Fibroblast of skin of right quadriceps (primary cell): ENCODE measurements around the gene B4GALNT3.

Experiments used
- DNase-seq: peaks from one replicate; pipeline ENCODE4 v3.0.0-alpha.2; 2013

The B4GALNT3 gene

GRCh38 chr12:510071-510825, 50.5 kb downstream of the B4GALNT3 start:
- DNase-seq: peak; percentile 5

DNA sequence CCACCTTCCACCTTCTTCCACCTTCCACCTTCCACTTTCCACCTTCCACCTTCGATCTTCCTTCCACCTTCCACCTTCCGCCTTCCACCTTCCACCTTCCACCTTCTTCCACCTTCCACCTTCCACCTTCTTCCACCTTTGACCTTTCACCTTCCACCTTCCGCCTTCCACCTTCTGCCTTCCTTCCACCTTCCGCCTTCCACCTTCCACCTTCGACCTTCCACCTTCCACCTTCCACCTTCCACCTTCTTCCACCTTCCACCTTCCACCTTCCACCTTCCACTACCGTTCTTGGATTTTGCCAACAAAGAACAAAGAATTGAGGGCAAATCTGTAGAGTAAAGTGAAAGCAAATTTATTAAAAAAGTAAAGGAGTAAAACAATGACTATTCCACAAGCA, 53.2 kb downstream of the B4GALNT3 start:
- DNase-seq: no peak

DNA sequence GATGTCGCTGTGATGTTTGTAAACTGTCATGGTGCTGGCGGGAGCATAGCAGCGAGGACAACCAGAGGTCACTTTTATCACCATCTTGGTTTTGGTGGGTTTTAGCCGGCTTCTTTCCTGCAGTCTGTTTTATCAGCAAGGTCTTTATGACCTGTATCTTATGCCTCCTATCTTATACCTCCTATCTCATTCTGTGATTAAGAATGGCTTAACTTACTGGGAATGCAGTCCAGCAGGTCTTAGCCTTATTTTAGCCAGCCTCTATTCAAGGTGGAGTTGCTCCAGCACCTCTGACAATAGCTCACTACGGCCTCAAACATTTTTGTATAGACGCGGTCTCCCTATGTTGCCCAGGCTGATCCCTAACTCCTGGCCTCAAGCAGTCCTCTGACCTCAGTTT, 53.7 kb downstream of the B4GALNT3 start:
- DNase-seq: no peak

DNA sequence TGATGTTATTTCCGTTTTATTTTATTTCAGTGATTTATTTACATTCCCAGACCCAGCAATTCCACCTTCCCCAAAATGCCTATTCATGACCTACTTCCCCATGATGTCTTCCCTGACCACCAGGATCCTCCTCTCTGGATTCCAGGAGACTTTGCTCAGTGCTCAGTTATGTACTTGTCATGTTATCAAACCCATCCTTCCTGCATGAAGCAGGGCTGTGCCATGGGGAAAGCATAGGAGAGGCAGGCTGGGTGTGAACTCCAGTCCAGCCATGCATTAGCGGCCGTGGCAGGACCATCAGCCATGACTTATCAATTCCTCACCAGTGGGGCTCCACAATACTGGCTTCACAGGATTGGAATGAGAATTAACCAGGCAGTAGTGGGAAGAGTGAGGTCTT, 57.8 kb downstream of the B4GALNT3 start:
- peak; percentile 34 for DNase-seq

DNA sequence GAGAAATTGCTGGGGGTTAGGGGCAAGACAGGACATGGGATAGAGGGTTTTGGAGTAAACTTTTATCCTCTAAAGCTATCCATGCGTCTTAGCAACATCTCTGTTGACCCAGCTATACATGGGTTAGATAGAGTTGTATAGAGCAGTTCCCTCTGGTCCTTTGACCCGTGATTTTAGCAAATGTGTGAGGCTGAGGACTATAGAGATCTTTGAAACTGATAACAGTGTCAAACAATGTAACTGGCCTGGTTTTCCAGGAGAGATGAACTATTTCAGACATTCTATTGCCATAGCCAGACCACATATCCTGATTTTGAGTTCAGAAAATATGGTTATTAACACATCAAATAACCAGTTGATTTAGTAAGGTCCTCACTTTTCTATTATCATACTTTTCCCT, 60.4 kb downstream of the B4GALNT3 start:
- no peak for DNase-seq

DNA sequence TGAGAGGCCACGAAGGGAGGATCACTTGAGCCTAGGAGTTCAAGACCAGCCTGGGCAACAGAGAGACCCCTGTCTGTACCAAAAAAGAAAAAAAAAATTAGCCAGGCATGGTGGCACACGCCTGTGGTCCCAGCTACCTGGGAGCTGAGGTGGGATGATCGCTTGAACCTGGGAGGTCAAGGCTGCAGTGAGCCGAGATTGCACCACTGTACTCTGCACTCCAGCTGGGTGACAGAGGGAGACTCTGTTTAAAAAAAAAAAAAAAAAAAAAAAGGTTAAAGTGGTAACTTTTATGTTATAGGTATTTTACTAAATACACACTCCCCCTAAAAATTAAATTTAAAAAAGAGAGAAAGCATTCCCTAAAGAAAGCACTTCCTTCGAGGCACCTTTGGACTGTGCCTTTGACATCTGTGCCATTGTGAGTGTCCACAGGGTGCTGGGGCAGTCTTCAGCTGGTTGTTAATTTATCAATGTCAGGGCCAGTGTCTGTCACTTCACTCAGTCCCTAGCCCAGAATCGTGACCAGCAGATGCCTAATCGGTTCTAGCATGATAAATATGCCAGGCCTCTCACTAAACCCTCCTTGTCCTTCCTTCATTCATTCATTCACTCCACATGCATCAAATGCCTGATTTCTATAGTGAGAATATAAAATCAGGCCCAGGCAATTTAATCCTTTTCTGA, 63.1 kb downstream of the B4GALNT3 start:
- DNase-seq: no peak

GRCh38 chr12:524167-524951, 64.6 kb downstream of the B4GALNT3 start:
- no peak for DNase-seq

- DNase-seq: no peak
These were observed 66.3 kb downstream of the B4GALNT3 start for GRCh38 chr12:526089-526488.

- DNase-seq: no peak
These were observed 67.5 kb downstream of the B4GALNT3 start for GRCh38 chr12:527241-527640.

DNA sequence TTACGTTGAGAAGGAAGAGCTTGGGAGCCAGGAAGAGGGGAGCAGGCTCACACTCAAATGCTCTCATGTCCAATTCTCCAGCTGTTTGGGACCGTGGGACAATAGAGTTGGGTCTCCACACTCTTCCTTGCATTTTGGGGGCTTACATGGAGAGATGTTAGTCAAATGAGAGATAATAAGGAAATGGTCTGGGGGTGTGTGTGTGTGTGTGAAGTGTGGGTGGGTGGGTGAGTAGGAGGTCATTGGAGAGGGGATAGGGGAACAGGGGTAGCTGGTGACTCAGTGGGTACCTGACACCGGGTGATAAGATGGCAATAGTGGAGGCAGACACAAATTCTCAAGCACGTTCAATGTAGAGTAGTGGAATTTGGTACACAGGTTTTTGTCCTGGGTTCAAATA, 68.0 kb downstream of the B4GALNT3 start:
- DNase-seq: no peak

GRCh38 chr12:530308-530707, 70.6 kb downstream of the B4GALNT3 start:
- peak; percentile 81 for DNase-seq

DNA sequence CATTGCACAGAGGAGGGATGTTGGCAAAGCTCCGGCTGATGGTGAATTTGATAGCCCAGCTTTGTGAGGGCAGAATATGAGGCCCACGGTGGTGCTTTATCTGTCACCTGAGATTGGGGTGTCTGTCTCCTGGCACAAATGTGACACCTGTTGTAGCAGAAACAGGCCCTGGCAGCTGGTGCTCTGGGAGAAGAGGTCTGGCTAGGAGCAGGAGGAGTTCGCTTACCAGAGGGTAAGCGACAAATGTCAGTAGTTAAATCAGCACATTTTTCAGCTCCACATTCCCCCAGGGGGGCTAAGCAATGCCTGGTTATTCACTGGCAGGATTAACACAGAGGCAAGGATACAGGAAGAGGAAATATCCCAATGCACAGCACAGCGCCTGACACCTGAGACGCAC, 71.1 kb downstream of the B4GALNT3 start:
- no peak for DNase-seq

DNA sequence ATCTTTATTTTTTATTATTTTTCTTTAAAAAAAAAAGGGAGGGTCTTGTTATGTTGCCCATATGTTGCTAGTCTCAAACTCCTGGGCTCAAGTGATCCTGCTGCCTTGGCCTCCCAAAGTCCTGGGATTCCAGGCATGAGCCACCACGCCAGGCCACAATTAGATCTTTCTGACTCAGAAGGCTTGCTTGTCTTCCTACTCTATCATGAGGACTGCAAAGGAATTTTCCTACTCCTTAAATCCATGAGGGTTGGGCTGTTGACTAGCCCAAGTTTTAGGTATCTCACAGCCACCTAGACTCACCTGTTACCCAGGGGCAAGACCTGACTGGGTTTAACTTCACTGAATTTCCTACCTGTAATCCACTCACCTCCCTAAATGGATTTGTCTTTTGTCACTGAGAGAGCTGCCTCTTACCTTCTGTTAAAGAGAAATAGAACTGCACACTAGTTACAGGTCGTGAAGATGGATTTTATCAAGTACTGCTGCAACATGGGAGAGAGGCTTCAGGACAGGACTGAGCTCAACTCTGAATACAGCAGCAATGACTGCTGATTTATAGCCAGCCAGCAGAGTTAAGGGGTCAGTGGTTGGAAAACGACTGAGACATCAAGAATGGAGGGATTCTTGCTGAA, 72.3 kb downstream of the B4GALNT3 start:
- peak; percentile 47 for DNase-seq

- peak; percentile 92 for DNase-seq
These were observed 73.3 kb downstream of the B4GALNT3 start for GRCh38 chr12:532908-533565.

GRCh38 chr12:533718-534117, 74.0 kb downstream of the B4GALNT3 start:
- no peak for DNase-seq

GRCh38 chr12:534216-534615, 74.5 kb downstream of the B4GALNT3 start:
- DNase-seq: no peak

- DNase-seq: no peak
These were observed 75.7 kb downstream of the B4GALNT3 start for GRCh38 chr12:535396-535795.

GRCh38 chr12:536751-537245, 77.1 kb downstream of the B4GALNT3 start:
- no peak for DNase-seq

DNA sequence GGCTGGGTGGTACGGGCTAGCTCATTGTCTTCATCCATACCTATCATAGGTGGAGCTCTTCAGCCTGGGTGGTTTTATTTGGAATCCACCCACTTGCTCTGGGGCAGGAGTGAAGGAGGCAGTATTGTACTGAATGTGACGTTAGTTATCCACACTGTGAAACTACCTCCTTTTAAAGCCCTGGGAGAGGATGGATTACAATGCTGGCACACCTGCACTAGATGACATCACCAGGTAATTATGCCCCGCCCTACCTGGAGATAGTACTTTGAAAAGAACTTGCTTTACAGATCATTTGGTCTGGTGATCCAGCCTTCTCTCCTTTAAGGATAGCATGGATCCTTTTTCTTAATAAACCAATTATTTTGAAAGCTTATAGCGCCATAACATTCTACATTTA, 78.0 kb downstream of the B4GALNT3 start:
- no peak for DNase-seq

DNA sequence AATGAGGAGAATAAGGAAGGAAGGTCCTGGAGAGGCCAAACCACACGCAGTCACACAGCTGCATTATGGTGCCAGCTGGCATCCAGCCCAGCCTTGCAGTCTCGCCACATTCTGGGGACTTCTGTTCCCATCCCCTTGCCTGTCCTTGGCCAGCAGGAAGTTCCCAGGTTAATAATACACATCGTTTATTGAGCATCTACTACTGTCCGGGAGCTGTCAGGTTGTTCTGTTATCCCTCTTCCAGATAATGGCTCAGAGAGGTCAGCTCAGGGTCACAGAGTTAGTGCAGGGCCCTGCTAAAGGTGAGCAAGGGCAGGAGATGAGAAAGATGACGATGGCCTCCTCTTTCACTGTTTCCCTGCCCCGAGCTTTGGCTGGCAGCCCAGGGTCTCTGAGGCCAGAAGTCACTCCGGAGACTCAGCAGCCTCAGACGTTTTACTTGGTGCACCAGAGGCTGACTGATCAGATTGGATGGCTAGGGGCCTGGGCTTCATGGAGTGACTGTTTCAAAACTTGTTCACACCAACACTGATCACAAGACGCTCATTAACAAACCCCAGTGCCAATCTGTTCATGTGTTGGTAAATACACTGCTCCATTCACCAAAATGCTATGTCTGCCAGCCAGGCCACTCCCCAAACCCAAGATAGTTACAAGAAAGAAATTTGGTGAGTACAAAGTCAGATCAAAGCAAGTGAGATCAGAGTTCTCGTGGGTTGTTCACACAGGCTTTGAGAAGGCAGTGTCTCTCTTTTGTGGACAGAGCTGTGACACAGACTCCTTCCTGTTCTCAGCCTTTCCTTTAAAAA, 79.2 kb downstream of the B4GALNT3 start:
- peak; percentile 71 for DNase-seq

DNA sequence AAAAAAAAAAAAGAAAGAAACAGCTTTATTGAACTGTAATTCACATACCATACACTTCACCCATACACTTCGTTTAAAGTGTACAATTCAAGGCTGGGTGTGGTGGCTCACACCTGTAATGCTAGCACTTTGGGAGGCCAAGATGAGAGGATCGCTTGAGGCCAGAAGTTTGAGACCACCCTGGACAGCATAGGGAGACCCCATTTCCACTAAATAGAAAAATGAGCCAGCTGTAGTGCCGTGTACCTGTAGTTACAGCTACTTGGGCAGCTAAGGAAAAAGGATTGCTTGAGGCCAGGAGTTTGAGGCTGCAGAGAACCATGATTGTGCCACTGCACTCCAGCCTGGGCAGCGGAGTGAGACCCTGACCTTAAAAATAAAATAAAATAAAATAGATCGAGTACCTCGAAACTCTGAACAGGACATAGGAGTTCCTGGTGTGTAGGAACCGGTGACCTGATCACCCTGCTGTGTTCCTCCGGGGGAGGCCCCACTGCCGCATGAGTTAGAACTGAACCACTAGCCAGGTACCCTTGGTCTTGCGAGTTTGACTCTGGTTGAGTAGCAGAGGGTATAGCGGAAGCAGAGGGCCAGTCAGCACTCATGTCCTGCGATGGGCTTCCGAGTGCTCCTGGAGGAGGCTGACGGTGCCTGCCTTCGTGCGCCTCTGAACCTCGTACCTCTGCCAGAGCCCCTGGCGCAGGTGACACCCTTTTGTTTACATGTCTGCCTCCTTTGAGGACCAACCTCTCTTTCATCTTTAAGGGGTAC, 80.0 kb downstream of the B4GALNT3 start:
- no peak for DNase-seq
